ENCODE measurements around the gene FZD8. TPM values are rescaled to one million over a fixed set of nuclear protein-coding genes. Genes with fewer than 3 reads are reported as not detected.
A peak's percentile ranks its signal among the peaks of the same experiment; 100 is the strongest.

FZD8 gene
- total RNA-seq, 2 experiments from 2014 or later: 0.65 to 0.95 TPM

GRCh38 chr10:35657621-35658020, 15.5 kb upstream of the FZD8 start:
- Mint-ChIP-seq H3K27ac (no peak overlapping the region), H3K36me3 (ENCODE audit: low read depth) (no peaks in the 10 kb centered on the region), H3K9me3 (no peaks in the 10 kb centered on the region), H3K4me1 (no peaks in the 10 kb centered on the region), H3K27me3 (peaks cover 4% of the 10 kb centered on the region), H3K4me3 (no peak overlapping the region)
- no peak for DNase-seq
- POLR2A ChIA-PET: no interaction called here
- CTCF ChIA-PET: no interaction called here

DNA sequence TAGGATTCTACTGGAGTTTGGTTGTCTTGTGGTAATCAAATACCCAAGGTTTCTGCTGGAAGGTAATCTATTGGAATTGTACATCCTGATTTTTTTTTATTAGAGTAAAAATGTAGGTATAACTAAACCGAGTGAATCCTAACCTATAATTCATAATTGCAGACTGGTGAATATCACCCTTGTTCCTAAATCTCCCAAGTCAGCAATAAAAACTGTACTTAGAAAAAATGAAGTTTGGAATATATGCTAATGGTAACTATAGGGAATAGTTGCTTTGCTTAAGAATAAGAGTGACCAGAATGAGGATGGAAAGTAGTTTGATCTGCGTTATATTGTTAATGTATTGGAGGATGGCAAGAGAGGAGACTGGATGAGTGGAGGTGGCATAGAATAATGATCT, 10.7 kb upstream of the FZD8 start:
- Mint-ChIP-seq H3K9me3 (no peaks in the 10 kb centered on the region), H3K4me3 (no peak overlapping the region)
- CTCF ChIA-PET: no interaction called here

GRCh38 chr10:35650894-35651293, 8.8 kb upstream of the FZD8 start:
- no peak for DNase-seq
- Mint-ChIP-seq H3K36me3 (ENCODE audit: low read depth) (no peaks in the 10 kb centered on the region), H3K4me3 (no peak overlapping the region), H3K27me3 (peaks cover 2% of the 10 kb centered on the region), H3K4me1 (no peaks in the 10 kb centered on the region), H3K9me3 (no peaks in the 10 kb centered on the region), H3K27ac (no peak overlapping the region)
- POLR2A ChIA-PET: no interaction called here
- CTCF ChIA-PET: no interaction called here

More for the DNA sequence above, 10.7 kb upstream of the FZD8 start:
- H3K27me3 Mint-ChIP-seq: peaks cover 2% of the 10 kb centered on the region
- DNase-seq: no peak
- no peaks in the 10 kb centered on the region for H3K4me1 Mint-ChIP-seq
- H3K27ac Mint-ChIP-seq: no peak overlapping the region
- POLR2A ChIA-PET: no interaction called here
- no peaks in the 10 kb centered on the region for H3K36me3 Mint-ChIP-seq (ENCODE audit: low read depth)

- Mint-ChIP-seq H3K4me3 (peak overlapping the region; percentile 58), H3K27ac (no peak overlapping the region), H3K9me3 (no peaks in the 10 kb centered on the region), H3K27me3 (peaks cover 47% of the 10 kb centered on the region), H3K36me3 (ENCODE audit: low read depth) (no peaks in the 10 kb centered on the region), H3K4me1 (peaks cover 31% of the 10 kb centered on the region)
- POLR2A ChIA-PET: no interaction called here
- CTCF ChIA-PET: interaction anchor here (0.8 to 1.3 kb wide), 3 partner anchors 9 to 1236 kb away, joined by 3 to 4 read pairs (median 4); no protein-coding TSS in a partner anchor
- DNase-seq: no peak
Measured at GRCh38 chr10:35644050-35644950, 2.2 kb upstream of the FZD8 start.

GRCh38 chr10:35643151-35644049, 1.3 kb upstream of the FZD8 start:
- Mint-ChIP-seq H3K4me3 (peak overlapping the region; percentile 58), H3K4me1 (peaks cover 31% of the 10 kb centered on the region), H3K27ac (no peak overlapping the region), H3K27me3 (peaks cover 53% of the 10 kb centered on the region), H3K36me3 (ENCODE audit: low read depth) (no peaks in the 10 kb centered on the region), H3K9me3 (no peaks in the 10 kb centered on the region)
- DNase-seq: no peak
- ChIA-PET POLR2A (no interaction called here), CTCF (interaction anchor here (0.8 to 1.3 kb wide), 3 partner anchors 8 to 1237 kb away, joined by 3 to 4 read pairs (median 4); no protein-coding TSS in a partner anchor)

DNA sequence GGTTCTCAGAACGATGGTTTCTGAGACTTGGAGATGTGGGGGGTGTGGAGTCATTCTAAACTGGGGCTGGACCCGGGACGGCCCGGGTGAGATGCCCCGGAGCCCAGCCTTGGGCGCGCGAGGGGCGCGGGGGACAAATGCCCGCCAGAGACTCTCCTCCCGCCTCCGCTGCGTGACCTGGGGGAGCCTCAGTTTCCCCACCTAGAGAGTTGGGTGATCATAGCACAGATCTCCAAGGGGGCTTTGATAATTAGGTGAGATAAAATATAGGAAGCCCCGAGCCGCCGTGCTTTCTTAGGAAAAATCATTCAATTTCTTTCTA, 658 bp upstream of the FZD8 start:
- Mint-ChIP-seq H3K4me1 (peaks cover 31% of the 10 kb centered on the region), H3K36me3 (ENCODE audit: low read depth) (no peaks in the 10 kb centered on the region), H3K9me3 (no peaks in the 10 kb centered on the region), H3K27me3 (peaks cover 59% of the 10 kb centered on the region), H3K4me3 (peak overlapping the region; percentile 77), H3K27ac (no peak overlapping the region)
- DNase-seq: no peak
- POLR2A ChIA-PET: no interaction called here
- CTCF ChIA-PET: no interaction called here

- Mint-ChIP-seq H3K27me3 (peaks cover 69% of the 10 kb centered on the region), H3K4me1 (peaks cover 31% of the 10 kb centered on the region), H3K27ac (no peak overlapping the region), H3K36me3 (ENCODE audit: low read depth) (no peaks in the 10 kb centered on the region), H3K4me3 (peak overlapping the region; percentile 35), H3K9me3 (no peaks in the 10 kb centered on the region)
- no peak for DNase-seq
- ChIA-PET CTCF (no interaction called here), POLR2A (no interaction called here)
Measured at GRCh38 chr10:35641676-35642034, 441 bp downstream of the FZD8 start.

- Mint-ChIP-seq H3K4me1 (peaks cover 31% of the 10 kb centered on the region), H3K36me3 (ENCODE audit: low read depth) (no peaks in the 10 kb centered on the region), H3K27me3 (peaks cover 71% of the 10 kb centered on the region)
Measured at GRCh38 chr10:35640951-35641675, 983 bp downstream of the FZD8 start.

DNA sequence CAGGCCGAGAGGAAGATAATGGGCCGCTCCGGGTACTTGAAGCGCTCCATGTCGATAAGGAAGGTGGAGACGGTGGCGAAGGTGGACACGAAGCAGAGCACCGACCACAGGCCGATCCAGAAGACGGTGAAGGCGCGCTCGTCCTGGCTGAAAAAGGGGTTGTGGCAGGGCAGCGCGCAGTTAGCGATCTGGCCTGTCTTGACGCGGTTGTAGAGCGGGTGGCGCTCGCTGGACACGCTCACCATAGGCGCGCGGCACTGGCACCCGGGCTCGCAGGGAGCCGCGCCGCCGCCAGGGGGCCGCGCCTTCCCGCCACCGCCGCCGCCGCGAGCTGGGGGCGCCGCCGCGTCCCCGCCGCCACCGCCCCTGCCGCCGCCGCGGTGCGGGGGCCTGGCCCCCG, 1.6 kb downstream of the FZD8 start:
- no peak for DNase-seq
- ChIA-PET POLR2A (no interaction called here), CTCF (interaction anchor here (0.8 kb wide), 1 partner anchor 9 kb away, joined by 3 read pairs; no protein-coding TSS in a partner anchor)
- H3K27me3 Mint-ChIP-seq: peaks cover 74% of the 10 kb centered on the region
- peaks cover 31% of the 10 kb centered on the region for H3K4me1 Mint-ChIP-seq
- H3K4me3 Mint-ChIP-seq: peak overlapping the region; percentile 66
- no peaks in the 10 kb centered on the region for H3K9me3 Mint-ChIP-seq
- H3K36me3 Mint-ChIP-seq (ENCODE audit: low read depth): no peaks in the 10 kb centered on the region
- no peak overlapping the region for H3K27ac Mint-ChIP-seq

More at GRCh38 chr10:35640951-35641675, 983 bp downstream of the FZD8 start:
- Mint-ChIP-seq H3K9me3 (no peaks in the 10 kb centered on the region), H3K4me3 (peak overlapping the region; percentile 74), H3K27ac (no peak overlapping the region)
- ChIA-PET CTCF (no interaction called here), POLR2A (no interaction called here)
- DNase-seq: peak; percentile 56

GRCh38 chr10:35639728-35640401, 2.2 kb downstream of the FZD8 start:
- no peak overlapping the region for H3K27ac Mint-ChIP-seq
- peaks cover 31% of the 10 kb centered on the region for H3K4me1 Mint-ChIP-seq
- no peak for DNase-seq
- peak overlapping the region; percentile 47 for H3K4me3 Mint-ChIP-seq
- H3K9me3 Mint-ChIP-seq: no peaks in the 10 kb centered on the region
- H3K36me3 Mint-ChIP-seq (ENCODE audit: low read depth): no peaks in the 10 kb centered on the region
- ChIA-PET POLR2A (no interaction called here), CTCF (interaction anchor here (0.8 kb wide), 1 partner anchor 10 kb away, joined by 3 read pairs; no protein-coding TSS in a partner anchor)
- peaks cover 68% of the 10 kb centered on the region for H3K27me3 Mint-ChIP-seq

DNA sequence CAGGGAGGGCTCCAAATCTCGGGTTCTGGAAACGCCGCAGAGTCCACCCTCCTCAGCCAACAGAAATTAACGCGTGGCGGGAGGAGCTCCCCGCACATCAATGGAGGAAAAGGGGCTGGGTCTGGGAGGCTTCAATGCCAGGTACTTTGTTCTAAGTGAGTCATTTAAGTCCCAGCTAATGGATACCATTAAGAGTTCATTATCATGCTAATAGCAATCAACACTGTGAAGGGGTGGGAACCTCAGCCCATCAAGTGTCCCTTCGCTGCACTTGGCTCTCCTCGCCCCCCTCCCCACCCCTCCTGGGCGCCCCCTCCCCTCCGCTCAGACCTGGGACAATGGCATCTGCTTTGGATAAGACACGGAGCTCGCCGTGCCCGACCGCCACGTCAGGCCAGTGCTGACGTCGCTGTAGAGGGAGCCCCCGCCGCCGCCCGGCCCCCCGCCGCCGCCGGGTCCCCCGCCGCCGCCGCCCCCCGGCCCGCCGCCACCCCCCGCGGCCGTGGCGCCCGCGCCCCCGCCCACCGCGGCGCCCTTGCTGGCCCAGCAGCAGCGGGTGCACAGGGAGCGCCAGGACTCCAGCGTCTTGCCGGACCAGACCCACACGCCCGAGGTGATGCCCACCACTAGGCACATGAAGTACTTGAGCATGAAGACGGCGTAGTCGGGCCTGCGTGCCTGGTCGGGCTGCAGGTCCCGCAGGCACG, 2.9 kb downstream of the FZD8 start:
- no peak for DNase-seq
- Mint-ChIP-seq H3K27ac (no peak overlapping the region), H3K4me1 (peaks cover 31% of the 10 kb centered on the region), H3K36me3 (ENCODE audit: low read depth) (no peaks in the 10 kb centered on the region), H3K27me3 (peaks cover 61% of the 10 kb centered on the region), H3K4me3 (peak overlapping the region; percentile 47), H3K9me3 (no peaks in the 10 kb centered on the region)
- ChIA-PET POLR2A (no interaction called here), CTCF (no interaction called here)

DNA sequence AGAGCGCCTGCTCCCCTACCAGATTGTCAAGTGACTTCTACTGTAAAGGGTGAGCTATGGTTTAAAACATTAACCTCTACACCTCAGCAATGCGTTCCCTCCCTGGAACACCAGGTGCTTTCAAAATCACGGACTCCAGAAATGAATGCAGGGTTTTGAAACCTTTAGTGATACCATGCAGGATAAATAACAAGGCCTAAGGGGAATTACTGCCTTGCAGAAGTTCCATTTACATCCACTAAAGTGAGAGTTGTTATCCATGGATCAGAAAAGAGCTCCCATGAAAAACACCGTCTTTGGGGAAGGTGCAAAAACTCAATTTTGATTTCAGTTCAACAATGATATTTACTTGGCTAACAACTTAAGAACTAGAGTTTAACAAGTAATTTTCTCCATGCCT, 4.0 kb downstream of the FZD8 start:
- H3K27me3 Mint-ChIP-seq: peaks cover 52% of the 10 kb centered on the region
- H3K9me3 Mint-ChIP-seq: no peaks in the 10 kb centered on the region
- H3K4me3 Mint-ChIP-seq: no peak overlapping the region
- peaks cover 30% of the 10 kb centered on the region for H3K4me1 Mint-ChIP-seq
- ChIA-PET CTCF (interaction anchor here (2.7 kb wide), 1 partner anchor 143 kb away, joined by 9 read pairs; no protein-coding TSS in a partner anchor), POLR2A (no interaction called here)
- H3K27ac Mint-ChIP-seq: no peak overlapping the region
- no peaks in the 10 kb centered on the region for H3K36me3 Mint-ChIP-seq (ENCODE audit: low read depth)
- DNase-seq: no peak
